ENCODE data around the gene LOC128125822.
A peak's percentile ranks its signal among the peaks of the same experiment; 100 is the strongest.
"Not testable (repeated sequence)": the region's sequence is repeated elsewhere in the genome, so short reads cannot be mapped to it uniquely, and the experiment has no call there.

Gene LOC128125822

DNA sequence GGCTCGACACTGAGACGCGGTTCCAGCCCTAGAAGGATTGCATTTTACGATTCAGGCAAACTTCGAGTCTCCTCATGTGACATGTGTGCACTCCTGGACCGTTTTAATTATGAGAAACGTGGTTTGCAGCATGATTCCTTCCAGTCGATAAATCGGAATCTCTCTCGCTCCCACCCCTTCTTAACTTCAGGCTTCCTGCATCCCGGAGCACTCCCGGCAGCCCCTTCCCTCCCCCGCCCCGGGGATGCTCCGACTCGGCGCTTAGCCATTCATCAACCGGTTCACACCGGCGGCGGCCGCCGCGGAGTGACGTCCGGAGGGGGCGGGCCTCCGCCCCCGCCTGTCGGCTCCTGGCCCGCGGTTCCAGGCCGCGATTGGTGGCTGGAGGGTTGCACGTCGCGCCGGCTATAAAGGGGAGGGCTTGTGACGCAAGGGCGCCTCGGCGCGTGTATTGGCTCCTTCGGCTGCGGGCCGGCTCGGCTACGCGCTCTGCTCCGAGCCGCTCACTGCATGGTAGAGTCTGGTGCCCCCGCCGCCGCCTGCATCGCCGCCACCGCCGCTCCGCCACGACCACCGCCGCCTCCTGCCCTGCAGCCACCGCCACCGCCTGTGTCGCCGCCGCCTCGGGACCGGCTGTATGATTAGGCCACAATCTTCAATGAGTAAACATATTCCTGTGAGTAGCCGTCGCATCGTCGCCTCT lies at the start of gene LOC128125822, which contains the start of gene PTP4A1:
LOC128125822 (plus strand) TSS at position 437 of the 703 bp plus-strand sequence.
PTP4A1 (plus strand) TSS at position 437 of the 703 bp plus-strand sequence. CDS start 4,401 bp downstream, outside the sequence.
- no peak for TF ChIP-seq CTCF (IDR thresholded peaks at IDR 0.05; ENCODE audit: low read depth, low read length, missing control alignments)
- DNase-seq (ENCODE audit: low read depth), result peak; percentile 95
- H3K4me3 ChIP-seq (ENCODE audit: low read depth, low read length), result peak within 1 kb of the TSS; percentile 76
- in situ Hi-C loops (cut with HindIII; ENCODE audit: low sequenced_read_pairs), result no loop called here

GRCh38 chr6:63522911-63523287 lies 49.4 kb upstream of the LOC128125822 start:
- H3K4me3 ChIP-seq (ENCODE audit: low read depth, low read length); in situ Hi-C loops (cut with HindIII; ENCODE audit: low sequenced_read_pairs); DNase-seq (ENCODE audit: low read depth): not testable (repeated sequence)

DNA sequence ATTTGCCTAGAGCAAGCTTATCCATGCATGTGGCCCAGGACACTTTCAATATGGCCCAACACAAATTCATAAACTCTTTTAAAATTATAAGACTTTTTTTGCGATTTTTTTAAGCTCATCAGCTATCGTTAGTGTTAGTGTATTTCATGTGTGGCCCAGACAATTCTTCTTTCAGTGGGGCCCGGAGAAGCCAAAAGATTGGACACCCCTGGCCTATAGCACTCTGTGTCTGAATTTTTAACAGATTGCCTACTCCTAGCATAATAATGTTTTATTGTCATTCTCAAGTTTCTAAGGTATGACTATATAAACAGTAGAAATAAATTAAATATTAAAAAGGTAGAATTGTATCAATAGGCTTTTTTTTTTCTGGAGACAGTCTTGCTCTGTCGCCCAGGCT lies 48.6 kb upstream of the LOC128125822 start:
- TF ChIP-seq CTCF (IDR thresholded peaks at IDR 0.05; ENCODE audit: low read depth, low read length, missing control alignments), result no peak
- in situ Hi-C loops (cut with HindIII; ENCODE audit: low sequenced_read_pairs), result no loop called here
- DNase-seq (ENCODE audit: low read depth), result no peak

GRCh38 chr6:63525186-63525878 lies 46.9 kb upstream of the LOC128125822 start:
- in situ Hi-C loops (cut with HindIII; ENCODE audit: low sequenced_read_pairs), result no loop called here
- TF ChIP-seq CTCF (IDR thresholded peaks at IDR 0.05; ENCODE audit: low read depth, low read length, missing control alignments), result no peak
- no peak overlapping the region for H3K4me3 ChIP-seq (ENCODE audit: low read depth, low read length)
- DNase-seq (ENCODE audit: low read depth), result no peak

More for the DNA sequence above, 48.6 kb upstream of the LOC128125822 start:
- H3K4me3 ChIP-seq (ENCODE audit: low read depth, low read length), result no peak overlapping the region

DNA sequence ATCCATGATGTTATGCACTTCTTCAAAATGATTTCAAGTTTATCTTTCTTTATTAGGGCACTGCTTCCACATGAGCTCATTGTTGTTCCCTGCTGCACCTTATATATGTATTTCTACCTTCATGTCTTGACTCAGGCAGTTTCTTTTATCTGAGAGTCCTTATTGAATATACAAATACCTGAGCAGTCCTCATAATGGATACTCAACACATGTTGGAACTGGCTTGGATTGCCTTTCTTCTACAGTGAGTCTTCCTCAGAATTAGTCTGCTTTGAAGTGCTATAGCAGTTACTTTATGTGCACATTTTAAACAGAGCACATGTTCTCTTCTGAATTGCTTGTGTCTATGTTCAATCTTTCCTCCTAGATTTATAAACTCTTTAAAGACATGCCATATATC lies 45.3 kb upstream of the LOC128125822 start:
- in situ Hi-C loops (cut with HindIII; ENCODE audit: low sequenced_read_pairs), result no loop called here
- H3K4me3 ChIP-seq (ENCODE audit: low read depth, low read length), result no peak overlapping the region
- no peak for DNase-seq (ENCODE audit: low read depth)

DNA sequence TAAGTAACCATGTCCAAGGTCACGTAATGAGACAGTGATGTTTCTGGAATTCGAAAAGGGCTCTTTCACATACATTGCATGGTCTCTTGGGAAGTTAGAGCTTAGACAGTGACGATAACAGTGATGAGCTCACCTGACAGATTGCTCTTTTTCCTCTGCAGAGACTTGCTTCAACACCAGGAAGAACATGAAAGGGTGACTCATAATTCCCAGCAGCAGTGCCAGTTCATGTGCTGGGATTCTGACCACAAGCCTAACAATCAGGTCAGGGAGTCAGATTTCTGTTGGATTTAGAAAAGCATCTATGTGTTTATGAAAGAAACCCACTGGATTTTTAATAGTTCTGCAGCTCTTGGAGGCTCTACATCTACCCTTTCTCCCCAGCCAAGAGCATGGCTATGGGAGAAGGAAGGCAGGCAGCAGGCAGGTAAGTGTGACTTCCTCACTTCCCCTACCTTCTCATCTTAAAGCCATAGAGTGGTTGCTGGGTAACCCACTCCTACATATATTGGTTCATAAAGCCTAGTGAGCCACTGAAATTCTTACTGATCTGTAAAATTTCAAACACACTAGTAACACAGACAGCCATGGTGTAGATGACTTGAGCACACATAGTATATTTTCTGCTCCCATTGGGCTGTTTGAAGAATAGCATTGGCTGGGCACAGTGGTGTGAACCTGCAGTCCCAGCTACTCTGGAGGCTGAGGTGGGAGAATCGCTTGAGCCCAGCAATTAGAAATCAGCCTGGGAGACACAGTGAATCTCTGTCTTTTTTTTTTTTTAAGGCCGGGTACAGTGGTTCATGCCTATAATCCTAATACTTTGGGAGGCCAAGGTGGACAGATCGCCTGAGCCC lies 44.4 kb upstream of the LOC128125822 start:
- no peak overlapping the region for H3K4me3 ChIP-seq (ENCODE audit: low read depth, low read length)

More for the DNA sequence above, 45.3 kb upstream of the LOC128125822 start:
- TF ChIP-seq CTCF (IDR thresholded peaks at IDR 0.05; ENCODE audit: low read depth, low read length, missing control alignments), result no peak

More for the DNA sequence above, 44.4 kb upstream of the LOC128125822 start:
- TF ChIP-seq CTCF (IDR thresholded peaks at IDR 0.05; ENCODE audit: low read depth, low read length, missing control alignments), result no peak
- peak; percentile 98 for DNase-seq (ENCODE audit: low read depth)
- in situ Hi-C loops (cut with HindIII; ENCODE audit: low sequenced_read_pairs), result no loop called here

All from astrocyte of the cerebellum (primary cell).